IPS-18a (cell line): Measurements from ENCODE around the gene SGMS2.

Source experiments
- H3K27ac ChIP-seq: one replicate; pipeline ENCODE4 v1.5.1; 2013; ENCODE audit warnings: low read length
- H3K27me3 ChIP-seq: one replicate; pipeline ENCODE4 v1.6.1; 2013; ENCODE audit warnings: mild to moderate bottlenecking, low read length; ENCODE audit not compliant: control insufficient read depth, insufficient read depth
- H3K36me3 ChIP-seq: one replicate; pipeline ENCODE4 v1.6.1; 2013; ENCODE audit warnings: low read depth, low read length; ENCODE audit not compliant: control insufficient read depth
- H3K4me1 ChIP-seq: one replicate; pipeline ENCODE4 v1.6.1; 2013; ENCODE audit warnings: low read depth, low read length; ENCODE audit not compliant: control insufficient read depth
- H3K4me3 ChIP-seq: one replicate; pipeline ENCODE4 v1.5.1; 2013; ENCODE audit warnings: low read length
- H3K9ac ChIP-seq: one replicate; pipeline ENCODE4 v1.6.1; 2013; ENCODE audit warnings: mild to moderate bottlenecking, low read length, moderate library complexity
- H3K9me3 ChIP-seq: one replicate; pipeline ENCODE4 v1.6.1; 2013; ENCODE audit warnings: low read depth, low read length; ENCODE audit not compliant: control insufficient read depth

The SGMS2 gene

DNA sequence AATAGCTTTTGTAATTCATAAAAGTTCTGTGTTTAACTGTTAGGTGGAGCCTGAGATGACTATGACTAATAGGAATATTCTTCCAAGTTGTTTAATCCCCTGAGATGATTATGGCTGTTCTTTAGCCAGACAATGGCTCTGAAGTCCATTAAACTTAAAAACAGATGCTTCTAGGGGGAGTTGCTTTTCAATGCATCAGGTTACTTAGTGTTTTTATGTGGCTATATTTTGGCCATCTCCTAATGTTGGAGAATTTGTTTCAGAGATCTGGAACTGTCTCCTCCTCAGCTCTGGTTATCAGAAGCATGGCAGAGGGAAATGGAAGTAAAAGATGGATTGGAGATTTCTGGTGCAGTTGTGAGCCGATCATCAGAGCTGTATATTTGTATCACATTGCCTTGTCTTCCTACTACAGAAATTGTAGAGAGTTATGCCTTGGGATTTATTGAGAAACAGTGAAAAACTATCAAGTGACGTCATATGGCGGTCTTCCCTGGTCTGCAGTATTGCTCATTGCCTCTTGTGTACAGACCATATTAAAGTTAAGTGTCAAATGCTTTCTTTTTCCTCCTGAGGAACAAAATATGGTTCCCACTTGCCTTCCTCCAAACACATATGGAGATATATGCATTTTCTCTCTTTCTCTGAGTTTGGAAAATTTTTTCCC is 29.8 kb downstream of the SGMS2 start:
- Histone ChIP-seq H3K4me1 (peaks cover 8% of the 10 kb centered on the region), H3K36me3 (no peaks in the 10 kb centered on the region), H3K4me3 (no peak overlapping the region), H3K9ac (no peak overlapping the region), H3K27ac (no peak overlapping the region), H3K27me3 (no peaks in the 10 kb centered on the region), H3K9me3 (no peaks in the 10 kb centered on the region)

DNA sequence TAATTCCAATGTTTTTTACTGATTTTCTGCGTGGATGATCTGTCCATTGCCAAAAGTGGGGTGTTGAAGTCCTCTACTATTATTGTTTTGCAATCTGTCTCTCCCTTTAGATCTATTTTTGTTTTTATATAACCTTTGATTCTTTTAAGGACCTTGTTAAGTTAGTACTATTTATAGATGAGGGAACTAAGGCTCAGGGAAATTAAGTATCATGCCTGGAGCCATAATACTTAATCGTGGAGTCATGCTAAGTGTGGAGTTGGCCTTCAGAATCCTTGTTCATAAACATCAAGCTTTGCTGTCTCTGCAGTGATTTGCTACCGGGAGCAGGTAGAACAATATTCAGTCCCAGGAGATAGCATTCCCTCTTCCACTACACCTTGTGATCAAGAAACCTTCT is 31.0 kb downstream of the SGMS2 start:
- H3K4me1 ChIP-seq: peaks cover 11% of the 10 kb centered on the region
- H3K36me3 ChIP-seq: no peaks in the 10 kb centered on the region
- H3K27ac ChIP-seq: no peak overlapping the region

DNA sequence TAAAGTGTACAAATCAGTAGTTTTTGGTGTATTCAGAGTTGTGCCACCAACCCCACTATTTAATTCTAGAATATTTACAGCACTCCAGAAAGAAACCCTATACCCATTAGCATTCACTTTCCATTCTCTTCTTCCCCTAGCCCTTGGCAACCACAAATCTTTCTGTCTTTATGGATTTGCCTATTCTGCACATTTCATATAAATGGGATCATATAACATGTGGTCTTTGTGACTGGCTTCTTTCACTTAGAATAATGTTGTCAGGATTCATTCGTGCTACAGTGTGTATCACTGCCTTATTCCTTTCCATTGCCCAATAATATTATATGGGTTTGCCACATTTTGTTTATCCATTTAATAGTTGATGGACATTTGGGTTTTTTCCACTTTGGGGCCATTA is 32.2 kb downstream of the SGMS2 start:
- Histone ChIP-seq H3K4me3 (no peak overlapping the region), H3K4me1 (peaks cover 9% of the 10 kb centered on the region), H3K36me3 (no peaks in the 10 kb centered on the region), H3K9ac (no peak overlapping the region), H3K27me3 (no peaks in the 10 kb centered on the region), H3K27ac (no peak overlapping the region), H3K9me3 (no peaks in the 10 kb centered on the region)

More for the DNA sequence above, 31.0 kb downstream of the SGMS2 start:
- Histone ChIP-seq H3K9me3 (no peaks in the 10 kb centered on the region), H3K4me3 (no peak overlapping the region), H3K27me3 (no peaks in the 10 kb centered on the region), H3K9ac (no peak overlapping the region)

DNA sequence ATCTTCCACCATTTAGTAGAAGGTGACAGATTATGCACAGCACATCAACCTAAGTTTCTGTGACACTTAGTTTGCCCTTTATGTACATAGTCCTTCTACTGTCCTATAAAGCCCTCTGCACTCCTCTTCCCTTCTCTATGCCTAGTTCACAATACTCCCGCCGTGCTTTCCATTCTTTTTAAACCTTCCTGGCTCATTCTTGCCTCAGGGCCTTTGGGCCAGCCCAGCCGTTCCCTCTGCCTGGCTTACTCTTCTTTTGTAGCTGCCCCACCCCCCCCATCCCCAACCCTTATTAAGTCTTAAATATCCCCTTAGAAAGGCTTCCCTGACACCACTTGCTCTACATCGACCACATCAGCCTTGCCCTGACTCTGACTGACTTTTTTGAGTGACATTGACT is 33.0 kb downstream of the SGMS2 start:
- H3K36me3 ChIP-seq: no peaks in the 10 kb centered on the region
- no peak overlapping the region for H3K4me3 ChIP-seq
- H3K4me1 ChIP-seq: peaks cover 17% of the 10 kb centered on the region
- H3K27ac ChIP-seq: no peak overlapping the region
- no peak overlapping the region for H3K9ac ChIP-seq
- H3K27me3 ChIP-seq: no peaks in the 10 kb centered on the region
- no peaks in the 10 kb centered on the region for H3K9me3 ChIP-seq

DNA sequence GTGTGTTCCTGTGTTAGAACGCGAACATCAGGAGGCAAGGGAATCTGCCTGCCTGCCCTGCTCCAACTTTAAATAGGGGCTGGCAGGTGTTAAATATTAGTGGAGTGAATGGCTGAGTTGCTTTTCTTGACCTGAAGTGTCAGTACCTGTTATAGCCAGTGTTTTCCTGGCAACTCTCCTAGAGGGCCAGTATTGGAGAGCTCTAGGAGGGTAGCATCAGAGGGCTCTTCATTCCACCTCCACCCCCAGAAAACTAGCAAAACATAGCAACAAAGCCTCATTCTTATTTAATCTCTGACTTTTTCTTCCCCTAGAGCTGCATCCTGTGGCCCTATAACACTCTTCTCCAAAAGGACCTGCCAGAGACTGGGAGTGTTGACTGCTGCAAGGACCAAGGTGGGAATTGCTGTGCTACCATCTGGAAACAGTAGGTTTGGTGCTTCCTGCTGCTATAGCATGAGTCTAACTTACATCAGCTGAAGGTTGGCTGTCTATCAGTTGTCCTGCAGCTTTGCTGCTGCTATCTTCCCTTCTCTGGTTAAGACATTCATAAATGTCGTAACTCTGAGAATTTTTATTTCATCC is 33.5 kb downstream of the SGMS2 start:
- H3K4me3 ChIP-seq: no peak overlapping the region
- no peak overlapping the region for H3K27ac ChIP-seq
- peaks cover 19% of the 10 kb centered on the region for H3K4me1 ChIP-seq

DNA sequence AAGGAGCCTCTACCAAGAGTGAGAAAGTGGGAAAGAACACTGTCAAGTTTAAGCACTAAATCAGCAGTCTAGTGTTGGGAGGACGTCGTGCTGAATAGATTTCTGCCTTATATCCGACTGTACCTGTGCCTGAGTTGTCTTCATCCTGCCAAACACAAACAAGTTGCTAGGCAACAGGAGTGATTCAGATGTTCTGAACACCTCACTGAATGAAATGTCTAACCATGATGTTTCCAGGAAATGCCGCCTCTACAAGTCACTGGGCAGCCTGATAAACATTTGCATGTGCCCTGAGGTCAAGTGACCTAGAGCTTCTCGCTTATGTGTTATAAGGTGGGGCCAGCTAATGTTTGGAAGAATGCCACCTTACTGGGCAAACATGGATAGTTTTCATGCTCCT is 37.9 kb downstream of the SGMS2 start:
- H3K36me3 ChIP-seq: no peaks in the 10 kb centered on the region
- H3K27ac ChIP-seq: no peak overlapping the region
- no peaks in the 10 kb centered on the region for H3K9me3 ChIP-seq
- H3K4me3 ChIP-seq: no peak overlapping the region
- H3K9ac ChIP-seq: no peak overlapping the region
- H3K4me1 ChIP-seq: peaks cover 19% of the 10 kb centered on the region
- H3K27me3 ChIP-seq: no peaks in the 10 kb centered on the region

More for the DNA sequence above, 33.5 kb downstream of the SGMS2 start:
- H3K36me3 ChIP-seq: no peaks in the 10 kb centered on the region
- no peaks in the 10 kb centered on the region for H3K9me3 ChIP-seq
- H3K27me3 ChIP-seq: no peaks in the 10 kb centered on the region
- H3K9ac ChIP-seq: no peak overlapping the region

DNA sequence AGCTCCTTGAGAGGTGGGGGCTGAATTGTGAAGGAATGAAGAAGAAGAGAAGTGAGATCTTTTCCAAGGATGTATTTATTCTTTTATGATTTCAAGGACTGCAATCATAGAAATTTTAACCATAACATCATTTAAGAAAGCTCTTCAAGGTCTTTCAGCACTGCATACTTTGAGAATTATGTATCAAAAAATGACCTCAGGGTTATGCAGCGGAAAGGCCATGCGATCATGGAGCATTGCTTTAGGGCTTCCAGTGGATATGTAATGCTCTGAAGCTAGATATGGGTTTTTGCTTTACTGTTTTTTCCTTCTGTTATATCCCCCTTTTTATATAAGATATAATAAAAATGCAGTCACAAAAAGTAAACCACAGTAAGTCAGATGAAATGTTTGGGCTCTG is 38.7 kb downstream of the SGMS2 start:
- Histone ChIP-seq H3K36me3 (no peaks in the 10 kb centered on the region), H3K4me3 (no peak overlapping the region), H3K9me3 (no peaks in the 10 kb centered on the region), H3K27me3 (no peaks in the 10 kb centered on the region), H3K4me1 (peaks cover 18% of the 10 kb centered on the region), H3K27ac (no peak overlapping the region), H3K9ac (no peak overlapping the region)

DNA sequence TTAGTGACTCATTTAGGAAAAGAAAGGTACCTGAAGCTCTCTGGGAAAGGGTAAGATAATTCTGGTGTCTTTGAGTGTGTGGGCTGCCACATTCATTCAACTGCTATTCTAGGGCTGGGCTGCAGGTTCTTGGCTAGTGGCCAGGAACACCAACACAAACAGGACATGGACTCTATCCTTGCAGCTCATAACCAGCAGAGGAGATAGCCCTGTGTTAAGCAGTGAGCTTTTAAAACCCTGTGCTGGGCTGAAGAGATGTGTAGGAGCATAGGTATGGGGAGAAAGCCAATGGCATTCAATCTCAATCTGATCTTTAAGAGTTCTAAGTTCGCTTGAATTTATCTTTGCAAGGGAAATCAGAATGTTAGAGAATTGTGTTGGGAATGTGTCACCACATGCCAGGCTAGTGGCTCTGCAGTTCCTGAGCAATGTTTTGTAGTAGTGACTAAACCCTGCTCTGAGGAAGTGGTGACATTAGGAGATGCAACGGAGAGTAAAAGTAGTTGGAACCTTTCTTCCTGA is 39.2 kb downstream of the SGMS2 start:
- Histone ChIP-seq H3K27me3 (no peaks in the 10 kb centered on the region), H3K9ac (no peak overlapping the region), H3K36me3 (no peaks in the 10 kb centered on the region), H3K27ac (no peak overlapping the region), H3K9me3 (no peaks in the 10 kb centered on the region), H3K4me1 (peaks cover 17% of the 10 kb centered on the region), H3K4me3 (no peak overlapping the region)

DNA sequence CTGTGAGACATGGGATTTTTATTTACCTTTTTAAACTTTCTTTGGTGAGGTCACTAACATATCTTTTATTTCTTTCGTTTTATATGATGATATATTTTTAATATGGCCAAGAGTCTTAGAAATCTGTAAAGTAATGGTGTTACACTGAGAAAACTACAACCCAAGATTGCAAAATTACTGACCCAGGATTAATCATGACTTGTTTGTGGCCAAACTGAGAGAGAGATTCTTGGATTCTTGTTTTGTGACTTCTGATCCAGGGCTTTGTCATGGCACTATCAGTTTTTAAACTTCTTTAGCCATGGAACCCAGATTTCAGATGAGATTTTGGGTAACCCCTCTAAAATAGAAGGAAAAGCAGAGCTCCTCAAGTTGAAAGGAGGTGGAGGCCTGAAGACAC is 42.0 kb downstream of the SGMS2 start:
- no peaks in the 10 kb centered on the region for H3K36me3 ChIP-seq
- no peak overlapping the region for H3K9ac ChIP-seq
- peaks cover 12% of the 10 kb centered on the region for H3K4me1 ChIP-seq
- no peaks in the 10 kb centered on the region for H3K27me3 ChIP-seq
- no peak overlapping the region for H3K27ac ChIP-seq
- H3K4me3 ChIP-seq: no peak overlapping the region
- no peaks in the 10 kb centered on the region for H3K9me3 ChIP-seq

DNA sequence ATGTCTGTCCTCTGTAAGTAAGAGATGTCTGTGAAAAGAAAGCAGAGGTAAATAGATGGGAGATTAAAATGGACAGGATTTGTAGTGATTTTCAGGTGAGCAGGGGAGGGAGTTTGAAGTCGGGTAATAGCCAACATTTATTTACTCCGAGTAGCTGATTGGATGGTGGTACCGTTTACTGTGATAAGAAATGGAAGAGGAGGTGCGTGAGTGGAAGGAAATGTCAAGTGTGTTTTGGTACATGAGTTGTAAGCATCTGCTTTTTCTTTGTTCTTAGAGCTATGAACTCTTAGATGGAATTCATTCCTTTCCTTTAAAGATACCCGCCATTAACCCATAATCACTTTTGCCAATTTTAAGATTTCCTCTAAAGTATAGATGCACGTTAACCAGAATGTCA is 45.5 kb downstream of the SGMS2 start:
- no peak overlapping the region for H3K4me3 ChIP-seq
- no peaks in the 10 kb centered on the region for H3K36me3 ChIP-seq
- no peaks in the 10 kb centered on the region for H3K9me3 ChIP-seq
- H3K4me1 ChIP-seq: no peaks in the 10 kb centered on the region
- H3K27ac ChIP-seq: no peak overlapping the region
- H3K9ac ChIP-seq: no peak overlapping the region
- no peaks in the 10 kb centered on the region for H3K27me3 ChIP-seq

DNA sequence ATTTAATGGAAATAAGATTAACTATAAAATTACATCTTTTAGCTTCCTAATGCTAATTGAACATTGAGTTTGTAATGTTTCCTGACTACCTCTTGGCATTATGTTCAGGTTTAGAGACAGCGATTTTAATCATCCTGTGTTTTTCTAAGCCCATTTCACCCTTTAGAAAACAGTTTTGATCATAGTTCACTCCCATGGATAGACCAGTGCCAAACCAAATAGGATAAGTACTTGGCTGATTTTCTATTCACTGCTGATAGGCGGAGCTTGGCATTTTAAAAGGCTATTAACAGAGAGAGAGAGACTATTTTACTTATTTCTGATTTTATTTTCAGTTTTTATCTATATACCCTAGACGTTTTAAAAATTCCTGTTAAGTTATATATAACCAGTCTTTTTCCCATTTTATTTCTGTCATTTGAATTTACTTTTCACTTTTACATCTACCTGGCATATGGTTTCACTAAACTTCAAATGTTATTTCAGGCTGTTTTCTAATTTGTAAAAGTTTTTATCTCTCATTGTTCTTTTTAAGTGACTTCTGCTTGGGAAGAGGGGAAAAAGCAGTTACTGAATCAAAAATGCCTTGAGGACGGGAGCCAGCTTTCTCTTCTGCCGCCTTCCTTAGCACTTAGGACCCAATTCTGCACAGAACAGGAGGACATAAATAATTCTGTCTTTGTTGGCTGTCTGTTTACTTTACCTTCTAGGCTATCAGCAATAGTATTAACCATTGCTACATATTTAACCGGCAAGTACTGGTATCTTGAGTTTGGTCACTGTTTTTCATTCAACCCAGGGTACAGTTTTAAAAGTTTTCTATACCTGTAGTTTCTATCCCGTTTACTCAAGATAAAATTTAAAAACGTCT is 46.4 kb downstream of the SGMS2 start:
- Histone ChIP-seq H3K27me3 (no peaks in the 10 kb centered on the region), H3K4me1 (no peaks in the 10 kb centered on the region), H3K9me3 (no peaks in the 10 kb centered on the region), H3K9ac (no peak overlapping the region), H3K27ac (no peak overlapping the region), H3K36me3 (no peaks in the 10 kb centered on the region), H3K4me3 (no peak overlapping the region)
